CD4-positive, alpha-beta T cell (primary cell): ENCODE data around the gene TYSND1. TPM values are rescaled to one million over a fixed set of nuclear protein-coding genes. Genes with fewer than 3 reads are reported as not detected.
A peak's percentile ranks its signal among the peaks of the same experiment; 100 is the strongest.

ENCODE experiments used
- ATAC-seq: fragments of 200-7000 bp; cut with Tn5 transposase; one replicate; pipeline ENCODE4 v1.10.0; 2022; ENCODE audit warnings: mild to moderate bottlenecking; ENCODE audit not compliant: poor library complexity
- CTCF ChIA-PET: fragments of 350-600 bp; sonication (Branson Sonifier 250); formaldehyde crosslinking; loops from one replicate; lab custom pipeline; 2021; ENCODE audit warnings: antibody characterized with exemption, inconsistent platforms; lab: Charles Lee
- POLR2A ChIA-PET: fragments of 350-600 bp; sonication (Branson Sonifier 250); formaldehyde crosslinking; loops from one replicate; lab custom pipeline; 2021; ENCODE audit warnings: antibody characterized with exemption, inconsistent platforms; lab: Charles Lee
- DNase-seq, 14 experiments: peaks; one replicate each; pipeline ENCODE4 v3.0.0-alpha.2; 2013 to 2020; ENCODE audit warnings: mixed read lengths in 2 of 14
- H3K27ac ChIP-seq, 2 donors: one replicate each; pipeline versions ENCODE4 v1.5.1 to v1.7.0; 2013; ENCODE audit warnings: low read length in 2 of 2, low read depth in 1 of 2, mild to moderate bottlenecking in 1 of 2
- H3K27me3 ChIP-seq, 2 experiments: 1 replicate in 1 of 2; 2 replicates in 1 of 2; pipeline versions ENCODE4 v1.6.1 to v1.7.0; 2013; ENCODE audit warnings: low read length in 2 of 2, control low read depth in 1 of 2, mild to moderate bottlenecking in 1 of 2, moderate library complexity in 1 of 2; ENCODE audit not compliant: insufficient read depth in 2 of 2, control insufficient read depth in 1 of 2
- H3K36me3 ChIP-seq: one replicate; pipeline ENCODE4 v1.6.1; 2013; ENCODE audit warnings: low read length, control low read depth; ENCODE audit not compliant: insufficient read depth
- H3K4me1 ChIP-seq: one replicate; pipeline ENCODE4 v1.6.1; 2013; ENCODE audit warnings: low read length, control low read depth; ENCODE audit not compliant: insufficient read depth
- H3K4me3 ChIP-seq: one replicate; pipeline ENCODE4 v1.5.1; 2013; ENCODE audit warnings: mild to moderate bottlenecking, low read length, moderate library complexity
- H3K9me3 ChIP-seq, 2 experiments: 1 replicate in 1 of 2; 2 replicates in 1 of 2; pipeline versions ENCODE4 v1.6.1 to v1.7.0; 2013; ENCODE audit warnings: low read length in 2 of 2, mild to moderate bottlenecking in 2 of 2, control low read depth in 1 of 2, moderate library complexity in 1 of 2; ENCODE audit not compliant: control insufficient read depth in 1 of 2, insufficient read depth in 1 of 2
- H3K27ac Mint-ChIP-seq: one replicate; pipeline ENCODE4 v1.8.0; 2020; ENCODE audit warnings: mixed read lengths
- H3K27me3 Mint-ChIP-seq: one replicate; pipeline ENCODE4 v1.8.0; 2021; ENCODE audit warnings: mixed read lengths
- H3K36me3 Mint-ChIP-seq: one replicate; pipeline ENCODE4 v1.8.0; 2021; ENCODE audit warnings: low read depth, mixed read lengths
- H3K4me1 Mint-ChIP-seq: one replicate; pipeline ENCODE4 v1.8.0; 2021; ENCODE audit warnings: low read depth, mixed read lengths
- H3K4me3 Mint-ChIP-seq: one replicate; pipeline ENCODE4 v1.8.0; 2020; ENCODE audit warnings: mild to moderate bottlenecking, mixed read lengths
- H3K9me3 Mint-ChIP-seq: one replicate; pipeline ENCODE4 v1.8.0; 2020; ENCODE audit warnings: mixed read lengths
- intact Hi-C, 2 experiments: fragments of 100-400 bp; cut with DNase I in 1 of 2; cut with micrococcal nuclease in 1 of 2; formaldehyde crosslinking; loops; one replicate each; pipeline versions ENCODE4 v1.15.1 to v1.9.0; 2023 to 2025; cut with DNase I, micrococcal nuclease
- total RNA-seq, 174 experiments: library from RNA in 2 of 174; stranded (reverse) in 2 of 174; gene quantifications; one replicate each; pipeline ENCODE4 v1.2.3 and lab custom pipeline; 2021 to 2026
- TF ChIP-seq, protein P1 (sequence below): fragments of 200-600 bp; IDR thresholded peaks from one replicate; pipeline ENCODE4 v1.8.0; 2022; ENCODE audit warnings: antibody characterized with exemption, mild to moderate bottlenecking

The TYSND1 gene
- total RNA-seq, 2 experiments from 2014 or later = 12.6 to 13.0 TPM

DNA sequence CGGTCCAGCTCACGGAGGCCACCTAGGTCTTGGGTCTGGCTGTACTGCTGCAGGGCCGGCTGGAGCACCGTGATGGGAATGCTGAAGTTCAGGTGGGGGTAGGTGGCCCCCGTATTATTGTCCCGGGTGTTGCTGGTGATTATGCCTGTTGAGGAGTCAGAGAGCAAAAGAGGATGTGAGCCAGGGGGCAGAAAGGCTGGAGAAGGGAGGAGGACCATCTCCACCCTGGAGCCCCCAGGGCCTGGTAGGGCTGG is 6.6 kb downstream of the TYSND1 start:
- Mint-ChIP-seq H3K4me1 (peaks cover 30% of the 10 kb centered on the region), H3K27ac (no peak overlapping the region)
- CTCF ChIA-PET = no interaction called here

GRCh38 chr10:70139151-70139996 is 7.1 kb downstream of the TYSND1 start:
- H3K4me3 ChIP-seq = no peak overlapping the region
- Mint-ChIP-seq H3K9me3 (no peaks in the 10 kb centered on the region), H3K27ac (no peak overlapping the region), H3K4me1 (peaks cover 25% of the 10 kb centered on the region), H3K36me3 (peaks cover 20% of the 10 kb centered on the region), H3K4me3 (no peak overlapping the region), H3K27me3 (no peaks in the 10 kb centered on the region)
- TF ChIP-seq, protein P1, sequence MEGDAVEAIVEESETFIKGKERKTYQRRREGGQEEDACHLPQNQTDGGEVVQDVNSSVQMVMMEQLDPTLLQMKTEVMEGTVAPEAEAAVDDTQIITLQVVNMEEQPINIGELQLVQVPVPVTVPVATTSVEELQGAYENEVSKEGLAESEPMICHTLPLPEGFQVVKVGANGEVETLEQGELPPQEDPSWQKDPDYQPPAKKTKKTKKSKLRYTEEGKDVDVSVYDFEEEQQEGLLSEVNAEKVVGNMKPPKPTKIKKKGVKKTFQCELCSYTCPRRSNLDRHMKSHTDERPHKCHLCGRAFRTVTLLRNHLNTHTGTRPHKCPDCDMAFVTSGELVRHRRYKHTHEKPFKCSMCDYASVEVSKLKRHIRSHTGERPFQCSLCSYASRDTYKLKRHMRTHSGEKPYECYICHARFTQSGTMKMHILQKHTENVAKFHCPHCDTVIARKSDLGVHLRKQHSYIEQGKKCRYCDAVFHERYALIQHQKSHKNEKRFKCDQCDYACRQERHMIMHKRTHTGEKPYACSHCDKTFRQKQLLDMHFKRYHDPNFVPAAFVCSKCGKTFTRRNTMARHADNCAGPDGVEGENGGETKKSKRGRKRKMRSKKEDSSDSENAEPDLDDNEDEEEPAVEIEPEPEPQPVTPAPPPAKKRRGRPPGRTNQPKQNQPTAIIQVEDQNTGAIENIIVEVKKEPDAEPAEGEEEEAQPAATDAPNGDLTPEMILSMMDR = no peak
- no peak for ATAC-seq
- H3K27me3 ChIP-seq = no peaks in the 10 kb centered on the region
- no peak for DNase-seq
- H3K4me1 ChIP-seq = peaks cover 12% of the 10 kb centered on the region
- ChIA-PET CTCF (no interaction called here), POLR2A (no interaction called here)
- intact Hi-C loops = no loop called here
- no peaks in the 10 kb centered on the region for H3K9me3 ChIP-seq
- H3K36me3 ChIP-seq = peaks cover 13% of the 10 kb centered on the region
- H3K27ac ChIP-seq = no peak overlapping the region

More for the DNA sequence above, 6.6 kb downstream of the TYSND1 start:
- no peak overlapping the region for H3K27ac ChIP-seq
- H3K9me3 ChIP-seq = no peaks in the 10 kb centered on the region
- Mint-ChIP-seq H3K36me3 (peaks cover 20% of the 10 kb centered on the region), H3K4me3 (no peak overlapping the region), H3K9me3 (no peaks in the 10 kb centered on the region), H3K27me3 (no peaks in the 10 kb centered on the region)
- H3K4me3 ChIP-seq = no peak overlapping the region
- H3K4me1 ChIP-seq = peaks cover 17% of the 10 kb centered on the region
- peaks cover 13% of the 10 kb centered on the region for H3K36me3 ChIP-seq
- TF ChIP-seq, protein P1 = no peak
- POLR2A ChIA-PET = no interaction called here
- DNase-seq (no peak), ATAC-seq (no peak)
- intact Hi-C loops = loop anchor here in 1 of 2 experiments (10.0 kb wide), 3 partner anchors 175 to 675 kb away; partner anchors contain the start of gene SGPL1
- H3K27me3 ChIP-seq = no peaks in the 10 kb centered on the region

DNA sequence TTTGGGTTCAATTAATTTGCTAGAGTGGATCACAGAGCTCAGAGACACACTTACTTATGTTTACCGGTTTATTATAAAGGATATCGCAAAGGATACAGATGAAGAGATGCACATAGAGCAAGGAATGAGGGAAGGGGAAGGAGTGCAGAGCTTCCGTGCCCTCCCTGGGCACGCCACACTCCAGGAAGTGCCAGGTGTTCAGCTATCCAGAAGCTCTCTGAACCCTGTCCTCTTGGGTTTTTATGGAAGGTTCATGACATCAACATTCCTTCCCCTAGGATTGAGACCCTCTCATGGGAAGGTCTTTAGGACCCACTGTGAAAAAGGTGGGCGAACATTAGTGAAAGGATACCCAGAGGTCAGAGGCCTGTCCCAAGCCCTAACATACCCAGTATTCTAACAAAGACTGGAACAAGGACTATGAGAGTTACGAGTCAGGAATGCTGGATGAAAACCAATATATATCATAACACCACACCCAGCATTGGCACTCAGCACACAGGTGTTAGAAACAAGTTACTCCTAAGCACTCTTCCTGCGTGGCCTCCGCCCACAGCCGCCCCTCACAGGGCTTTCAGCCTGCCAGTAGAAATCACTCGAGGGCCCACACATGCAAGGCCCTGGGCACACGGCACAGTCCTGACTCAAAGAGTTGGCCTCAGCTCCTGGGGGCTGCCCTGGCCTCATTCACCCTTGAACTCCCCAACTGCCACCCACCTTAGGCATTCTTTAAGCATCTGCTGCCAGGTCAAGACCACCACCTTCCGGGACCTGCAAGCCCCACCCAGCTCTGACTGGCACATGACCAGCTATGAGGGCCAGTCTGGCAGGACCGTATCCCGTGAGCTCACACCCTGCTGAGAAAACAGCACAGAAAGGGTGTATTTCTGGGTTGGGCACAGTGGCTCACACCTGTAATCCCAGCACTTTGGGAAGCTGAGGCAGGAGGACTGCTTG is 8.3 kb downstream of the TYSND1 start:
- ChIA-PET CTCF (no interaction called here), POLR2A (no interaction called here)
- Histone ChIP-seq H3K4me3 (no peak overlapping the region), H3K9me3 (no peaks in the 10 kb centered on the region), H3K27me3 (no peaks in the 10 kb centered on the region), H3K27ac (no peak overlapping the region), H3K36me3 (peaks cover 13% of the 10 kb centered on the region), H3K4me1 (peaks cover 1% of the 10 kb centered on the region)
- peaks cover 20% of the 10 kb centered on the region for H3K36me3 Mint-ChIP-seq
- peaks cover 18% of the 10 kb centered on the region for H3K4me1 Mint-ChIP-seq
- H3K9me3 Mint-ChIP-seq = no peaks in the 10 kb centered on the region
- H3K27ac Mint-ChIP-seq = peak overlapping the region; percentile 36
- ATAC-seq = no peak
- H3K27me3 Mint-ChIP-seq = no peaks in the 10 kb centered on the region
- TF ChIP-seq, protein P1 = no peak
- no peak overlapping the region for H3K4me3 Mint-ChIP-seq
- intact Hi-C loops = no loop called here
- DNase-seq = no peak
